Tibial nerve (tissue), 4 donors: ENCODE measurements around the gene COASY. TPM values are rescaled to one million over a fixed set of nuclear protein-coding genes. Genes with fewer than 3 reads are reported as not detected.
A peak's percentile ranks its signal among the peaks of the same experiment; 100 is the strongest.

Experiments used
- DNase-seq, 2 donors: peaks; one replicate each; pipeline ENCODE4 v3.0.0-alpha.2; 2019; ENCODE audit warnings: low spot score in 2 of 2
- H3K27ac ChIP-seq, 4 donors: fragments of 200-600 bp; sonication (generic) in 3 of 4; one replicate each; pipeline ENCODE4 v1.5.1; 2017 to 2019; ENCODE audit warnings: mild to moderate bottlenecking in 1 of 4
- H3K27me3 ChIP-seq, 2 donors: fragments of 200-600 bp; sonication (generic) in 1 of 2; one replicate each; pipeline versions ENCODE4 v1.5.1 to v1.6.0; 2017 to 2019
- H3K36me3 ChIP-seq, 3 donors: fragments of 200-600 bp; sonication (generic); one replicate each; pipeline ENCODE4 v1.5.1; 2018 to 2019
- H3K4me1 ChIP-seq, 4 donors: fragments of 200-600 bp; sonication (generic) in 3 of 4; one replicate each; pipeline ENCODE4 v1.5.1; 2017 to 2019
- H3K4me3 ChIP-seq, 4 donors: fragments of 200-600 bp; sonication (generic) in 3 of 4; one replicate each; pipeline ENCODE4 v1.5.1; 2017 to 2019; ENCODE audit warnings: mild to moderate bottlenecking in 1 of 4, moderate library complexity in 1 of 4
- H3K9me3 ChIP-seq, 4 donors: fragments of 200-600 bp; sonication (generic) in 3 of 4; one replicate each; pipeline ENCODE4 v1.5.1; 2017 to 2019
- EP300 ChIP-seq, 2 donors: sonication (generic); formaldehyde crosslinking; IDR thresholded peaks; one replicate each; pipeline ENCODE4 v1.6.1; 2017; ENCODE audit warnings: antibody characterized with exemption in 2 of 2, mild to moderate bottlenecking in 1 of 2
- POLR2A ChIP-seq, 2 donors: fragments of 450-650 bp; IDR thresholded peaks; one replicate each; pipeline ENCODE4 v1.6.1; 2017; ENCODE audit warnings: antibody characterized with exemption in 2 of 2, mild to moderate bottlenecking in 2 of 2, moderate library complexity in 2 of 2
- WGBS, 2 donors: methylation state at CpG; one replicate each; pipeline ENCODE4 v1.1.5; 2018; 5-methylcytosine and 5-hydroxymethylcytosine counted together
- total RNA-seq, 4 donors: library from RNA; depleted of rRNA; stranded (reverse); fragments of >200 nt; gene quantifications; one replicate each; pipeline ENCODE4 v1.1.0, GENCODE V29; 2016
- TF ChIP-seq, protein P1 (sequence below), 5 experiments: fragments of 200-600 bp in 3 of 5; fragments of 450-650 bp in 2 of 5; sonication (generic) in 3 of 5; IDR thresholded peaks; one replicate each; pipeline ENCODE4 v1.5.1; 2016 to 2019; ENCODE audit warnings: antibody characterized with exemption in 5 of 5, mild to moderate bottlenecking in 3 of 5, moderate library complexity in 2 of 5

Gene COASY
- total RNA-seq, 4 donors from 2014 or later: 22.9 to 33.9 (median 25.5) TPM

- TF ChIP-seq, protein P1, sequence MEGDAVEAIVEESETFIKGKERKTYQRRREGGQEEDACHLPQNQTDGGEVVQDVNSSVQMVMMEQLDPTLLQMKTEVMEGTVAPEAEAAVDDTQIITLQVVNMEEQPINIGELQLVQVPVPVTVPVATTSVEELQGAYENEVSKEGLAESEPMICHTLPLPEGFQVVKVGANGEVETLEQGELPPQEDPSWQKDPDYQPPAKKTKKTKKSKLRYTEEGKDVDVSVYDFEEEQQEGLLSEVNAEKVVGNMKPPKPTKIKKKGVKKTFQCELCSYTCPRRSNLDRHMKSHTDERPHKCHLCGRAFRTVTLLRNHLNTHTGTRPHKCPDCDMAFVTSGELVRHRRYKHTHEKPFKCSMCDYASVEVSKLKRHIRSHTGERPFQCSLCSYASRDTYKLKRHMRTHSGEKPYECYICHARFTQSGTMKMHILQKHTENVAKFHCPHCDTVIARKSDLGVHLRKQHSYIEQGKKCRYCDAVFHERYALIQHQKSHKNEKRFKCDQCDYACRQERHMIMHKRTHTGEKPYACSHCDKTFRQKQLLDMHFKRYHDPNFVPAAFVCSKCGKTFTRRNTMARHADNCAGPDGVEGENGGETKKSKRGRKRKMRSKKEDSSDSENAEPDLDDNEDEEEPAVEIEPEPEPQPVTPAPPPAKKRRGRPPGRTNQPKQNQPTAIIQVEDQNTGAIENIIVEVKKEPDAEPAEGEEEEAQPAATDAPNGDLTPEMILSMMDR (IDR thresholded peaks at IDR 0.05): no peak
- no peak for TF ChIP-seq EP300 (IDR thresholded peaks at IDR 0.05)
- TF ChIP-seq POLR2A (IDR thresholded peaks at IDR 0.05): no peak
- Histone ChIP-seq H3K9me3 (no peaks in the 10 kb centered on the region), H3K4me3 (no peak overlapping the region), H3K4me1 (peaks cover 0 to 10% (median 0%) of the 10 kb centered on the region in 4 donors), H3K27me3 (no peaks in the 10 kb centered on the region), H3K27ac (no peak overlapping the region), H3K36me3 (peaks cover 0 to 18% (median 2%) of the 10 kb centered on the region in 3 donors)
- WGBS, 2 donors: 80 to 84% methylated on average over 3 of the region's 3 CpGs
- no peak for DNase-seq
Observed at GRCh38 chr17:42596386-42596785, 34.4 kb downstream of the COASY start.

DNA sequence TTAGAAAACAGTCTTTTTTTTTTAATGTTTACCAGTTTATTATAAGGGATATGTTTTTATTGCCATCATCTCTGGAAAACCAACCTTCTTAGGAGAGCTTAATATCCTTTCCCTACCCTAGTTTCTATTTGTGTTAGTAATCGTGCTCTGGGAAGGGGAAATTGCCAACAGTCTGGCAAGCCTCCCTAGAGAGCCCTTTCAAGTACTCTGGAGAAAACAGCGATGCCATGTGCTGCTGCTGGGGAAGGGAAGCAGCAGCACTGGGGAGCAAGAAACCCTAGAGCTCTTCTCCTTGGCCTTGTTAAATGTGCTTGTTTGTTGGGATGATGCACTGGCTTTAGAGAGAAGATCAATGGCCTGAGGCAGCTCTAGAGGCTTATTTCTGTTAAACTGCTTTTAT, 37.0 kb downstream of the COASY start:
- TF ChIP-seq EP300 (IDR thresholded peaks at IDR 0.05): no peak
- TF ChIP-seq, protein P1 (IDR thresholded peaks at IDR 0.05): no peak
- TF ChIP-seq POLR2A (IDR thresholded peaks at IDR 0.05): no peak
- Histone ChIP-seq H3K36me3 (peaks cover 0 to 12% (median 0%) of the 10 kb centered on the region in 3 donors), H3K9me3 (no peaks in the 10 kb centered on the region), H3K4me1 (peaks cover 0 to 23% (median 0%) of the 10 kb centered on the region in 4 donors), H3K4me3 (no peak overlapping the region), H3K27me3 (no peaks in the 10 kb centered on the region), H3K27ac (no peak overlapping the region)
- no peak for DNase-seq
- WGBS, 2 donors: 54% methylated on average over 2 of the region's 2 CpGs

DNA sequence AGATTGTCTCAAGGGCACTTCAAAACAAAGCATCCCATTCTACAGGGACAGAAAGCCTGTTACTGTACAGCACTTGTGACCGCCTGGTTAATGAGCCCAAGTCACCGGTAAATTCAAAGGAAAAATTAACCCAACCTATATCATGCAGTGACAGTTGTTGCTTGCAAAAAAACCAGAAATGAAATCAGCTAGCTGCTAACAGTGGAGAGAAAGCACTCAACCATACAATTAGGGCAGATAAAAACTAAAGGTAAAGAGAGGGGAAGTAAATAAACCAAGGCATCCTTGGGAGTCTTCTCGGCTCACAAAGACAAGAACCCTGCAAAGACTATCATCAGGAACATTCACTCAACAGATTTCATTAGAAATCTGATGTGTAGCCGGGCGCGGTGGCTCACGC, 41.4 kb downstream of the COASY start:
- no peak for DNase-seq
- TF ChIP-seq, protein P1 (IDR thresholded peaks at IDR 0.05): no peak
- TF ChIP-seq POLR2A (IDR thresholded peaks at IDR 0.05): no peak
- TF ChIP-seq EP300 (IDR thresholded peaks at IDR 0.05): no peak
- Histone ChIP-seq H3K27me3 (no peaks in the 10 kb centered on the region), H3K9me3 (no peaks in the 10 kb centered on the region), H3K4me1 (peaks cover 0 to 67% (median 26%) of the 10 kb centered on the region in 4 donors), H3K27ac (no peak overlapping the region), H3K36me3 (no peaks in the 10 kb centered on the region), H3K4me3 (no peak overlapping the region)
- 79 to 83% methylated on average over 7 of the region's 7 CpGs for WGBS, 2 donors

DNA sequence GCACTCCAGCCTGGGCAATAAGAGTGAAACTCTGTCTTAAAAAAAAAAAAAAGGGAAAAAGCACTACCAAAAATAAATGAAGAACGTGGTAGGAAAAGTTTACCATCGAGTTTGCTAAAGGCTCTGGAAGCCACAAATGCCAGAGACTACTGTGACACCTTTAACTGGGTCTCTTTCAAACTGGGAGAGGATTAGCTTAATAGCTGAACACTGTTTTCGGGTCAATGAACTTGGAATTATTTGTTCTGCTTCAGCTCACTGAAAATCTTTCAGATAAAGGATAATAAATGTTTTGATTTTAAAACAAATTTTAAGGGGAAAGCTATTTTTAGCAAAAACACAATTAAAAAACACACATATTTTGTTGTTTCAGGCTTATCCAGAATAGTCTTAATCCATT, 45.8 kb downstream of the COASY start:
- Histone ChIP-seq H3K36me3 (peaks cover 0 to 16% (median 0%) of the 10 kb centered on the region in 3 donors), H3K4me3 (peak overlapping the region in 3 of 4 donors; percentile 75 to 96 (median 93)), H3K4me1 (peaks cover 0 to 64% (median 28%) of the 10 kb centered on the region in 4 donors), H3K27me3 (no peaks in the 10 kb centered on the region), H3K27ac (no peak overlapping the region), H3K9me3 (no peaks in the 10 kb centered on the region)
- DNase-seq: no peak
- WGBS, 2 donors: 32 to 41% methylated on average over 3 of the region's 3 CpGs
- TF ChIP-seq EP300 (IDR thresholded peaks at IDR 0.05): no peak
- no peak for TF ChIP-seq POLR2A (IDR thresholded peaks at IDR 0.05)
- TF ChIP-seq, protein P1 (IDR thresholded peaks at IDR 0.05): no peak

DNA sequence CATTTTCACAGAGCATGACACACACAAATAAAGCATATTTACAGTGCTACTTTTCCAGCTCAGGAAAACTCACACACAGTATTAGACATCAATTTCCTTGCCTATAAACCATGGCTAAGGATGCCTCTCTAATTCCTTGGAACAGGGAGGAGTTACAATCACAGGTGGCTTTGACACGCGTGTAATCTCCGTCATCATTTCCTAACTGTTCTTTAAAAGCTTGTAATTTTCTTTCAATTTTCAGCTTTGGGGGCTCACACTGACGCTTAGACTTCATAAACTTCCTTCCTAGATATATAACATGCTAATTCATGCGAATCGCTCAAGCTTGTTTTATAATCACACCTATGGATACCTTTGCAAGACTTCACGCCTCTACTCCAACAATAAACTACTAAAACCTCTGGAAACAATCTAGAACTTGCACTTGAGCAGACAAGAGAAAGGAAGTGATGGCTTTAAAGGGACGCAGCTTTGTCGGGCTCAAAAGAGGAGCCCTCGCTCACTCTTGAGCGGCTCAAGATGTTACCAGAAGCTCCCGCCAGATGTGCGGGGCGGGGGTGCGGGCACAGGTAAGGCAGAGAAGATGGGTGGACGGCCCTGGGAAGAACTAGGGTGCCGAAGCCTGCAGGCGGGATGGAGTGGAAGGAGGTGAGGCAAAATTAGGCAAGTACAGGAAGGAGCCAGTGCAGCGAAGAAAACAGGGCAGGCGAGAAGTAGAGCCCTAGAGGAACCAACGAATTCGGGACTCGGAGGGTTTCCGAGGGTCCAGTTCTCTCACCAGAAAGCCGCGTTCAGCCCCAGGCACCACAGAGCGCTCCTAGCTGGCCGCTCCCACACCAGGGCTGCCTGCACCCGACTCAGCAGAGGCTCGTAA, 46.6 kb downstream of the COASY start:
- 0% methylated on average over 27 to 30 of the region's 30 CpGs for WGBS, 2 donors
- TF ChIP-seq, protein P1 (IDR thresholded peaks at IDR 0.05): no peak
- TF ChIP-seq POLR2A (IDR thresholded peaks at IDR 0.05) (no peak), EP300 (IDR thresholded peaks at IDR 0.05) (no peak)
- Histone ChIP-seq H3K36me3 (peaks cover 0 to 24% (median 0%) of the 10 kb centered on the region in 3 donors), H3K4me3 (peak overlapping the region; percentile 75 to 96 (median 88)), H3K4me1 (peaks cover 0 to 56% (median 28%) of the 10 kb centered on the region in 4 donors), H3K27me3 (no peaks in the 10 kb centered on the region), H3K9me3 (no peaks in the 10 kb centered on the region), H3K27ac (peak overlapping the region; percentile 86 to 98 (median 94))
- DNase-seq: no peak
